GM23338 (cell line): ENCODE results near the gene B4GALNT4. TPM values are rescaled to one million over a fixed set of nuclear protein-coding genes. Genes with fewer than 3 reads are reported as not detected.

Source experiments
- ATAC-seq: fragments of 200-7000 bp; cut with Tn5 transposase; 3 replicates; pipeline ENCODE4 v1.9.1; 2020
- DNase-seq: peaks from one replicate; pipeline ENCODE4 v3.0.0-alpha.2; 2015; ENCODE audit warnings: low spot score
- H2AFZ ChIP-seq: fragments of 200-600 bp; sonication (generic); 2 replicates; pipeline ENCODE4 v1.8.0; 2016; ENCODE audit warnings: antibody characterized with exemption, mild to moderate bottlenecking, moderate library complexity
- H3F3A ChIP-seq: fragments of 200-600 bp; sonication (generic); replicated peaks from 2 replicates; pipeline ENCODE4 v1.8.0; 2017; ENCODE audit warnings: antibody characterized with exemption, mixed run types, low read depth
- H3K27ac ChIP-seq: fragments of 200-600 bp; sonication (generic); 2 replicates; pipeline ENCODE4 v1.6.1; 2016; ENCODE audit warnings: low read depth
- H3K27me3 ChIP-seq: fragments of 200-600 bp; sonication (generic); 2 replicates; pipeline ENCODE4 v1.8.0; 2016; ENCODE audit warnings: mild to moderate bottlenecking, mixed run types, moderate library complexity; ENCODE audit not compliant: insufficient read depth
- H3K36me3 ChIP-seq: fragments of 200-600 bp; sonication (generic); 2 replicates; pipeline ENCODE4 v1.8.0; 2016; ENCODE audit warnings: mild to moderate bottlenecking; ENCODE audit not compliant: insufficient read depth
- H3K4me1 ChIP-seq: fragments of 200-600 bp; sonication (generic); 2 replicates; pipeline ENCODE4 v1.8.0; 2016; ENCODE audit warnings: mild to moderate bottlenecking, moderate library complexity; ENCODE audit not compliant: insufficient read depth
- H3K4me2 ChIP-seq: fragments of 200-600 bp; sonication (generic); 2 replicates; pipeline ENCODE4 v1.7.1; 2017; ENCODE audit warnings: mixed run types
- H3K4me3 ChIP-seq: fragments of 200-600 bp; sonication (generic); 2 replicates; pipeline ENCODE4 v1.6.1; 2016; ENCODE audit warnings: mixed run types
- H3K79me2 ChIP-seq: fragments of 200-600 bp; sonication (generic); replicated peaks from 2 replicates; pipeline ENCODE4 v1.8.0; 2017; ENCODE audit warnings: mild to moderate bottlenecking; ENCODE audit not compliant: insufficient read depth
- H3K9me2 ChIP-seq: fragments of 200-600 bp; sonication (generic); 2 replicates; pipeline ENCODE4 v1.8.0; 2017; ENCODE audit not compliant: insufficient read depth
- H4K20me1 ChIP-seq: fragments of 200-600 bp; sonication (generic); replicated peaks from 2 replicates; pipeline ENCODE4 v1.8.0; 2017; ENCODE audit warnings: mild to moderate bottlenecking; ENCODE audit not compliant: insufficient read depth
- H3K27ac Mint-ChIP-seq: 2 replicates; pipeline ENCODE4 v1.8.0; 2020; ENCODE audit warnings: inconsistent platforms, mild to moderate bottlenecking, moderate library complexity, mixed read lengths
- H3K27me3 Mint-ChIP-seq: 3 replicates; pipeline ENCODE4 v1.8.0; 2022; ENCODE audit warnings: low read depth, mild to moderate bottlenecking, moderate library complexity, mixed read lengths, inconsistent platforms; ENCODE audit not compliant: insufficient read depth, poor library complexity
- H3K36me3 Mint-ChIP-seq: 3 replicates; pipeline ENCODE4 v1.8.0; 2021; ENCODE audit warnings: low read depth, mild to moderate bottlenecking, inconsistent platforms, moderate library complexity, mixed read lengths
- H3K4me1 Mint-ChIP-seq: 3 replicates; pipeline ENCODE4 v1.8.0; 2020; ENCODE audit warnings: mild to moderate bottlenecking, inconsistent platforms, mixed read lengths
- H3K4me3 Mint-ChIP-seq: 3 replicates; pipeline ENCODE4 v1.8.0; 2021; ENCODE audit warnings: moderate library complexity, mild to moderate bottlenecking, inconsistent platforms, mixed read lengths
- H3K9me3 Mint-ChIP-seq: 3 replicates; pipeline ENCODE4 v1.8.0; 2020; ENCODE audit warnings: moderate library complexity, mild to moderate bottlenecking, inconsistent platforms, mixed read lengths
- CREB1 ChIP-seq: fragments of 250-450 bp; sonication (Bioruptor Pico); IDR thresholded peaks from 2 replicates; pipeline ENCODE4 v1.5.0; 2020; ENCODE audit warnings: low read depth, mild to moderate bottlenecking, moderate library complexity
- NANOG ChIP-seq: IDR thresholded peaks from 2 replicates; pipeline ENCODE4 v1.6.1; 2016; ENCODE audit warnings: antibody characterized with exemption, borderline replicate concordance
- REST ChIP-seq: IDR thresholded peaks from one replicate; pipeline ENCODE4 v1.6.1; 2018; ENCODE audit warnings: antibody characterized with exemption; ENCODE audit not compliant: unreplicated experiment
- STAT1 ChIP-seq: IDR thresholded peaks from one replicate; pipeline ENCODE4 v1.6.1; 2016; ENCODE audit warnings: antibody characterized with exemption; ENCODE audit not compliant: unreplicated experiment
- polyA plus RNA-seq: library from polyadenylated mRNA; unstranded; fragments of >200 nt; fragmentation: Nextera tagmentation; extraction: Ambion mirVana; gene quantifications from 2 replicates; pipeline ENCODE4 v1.2.1, GENCODE V29; 2016
- total RNA-seq: library from RNA; depleted of rRNA; stranded (reverse); fragments of >200 nt; shearing (Covaris generic); gene quantifications from 2 replicates; pipeline ENCODE4 v1.2.3, GENCODE V29; 2014

B4GALNT4 gene
- total and polyA plus RNA-seq, 2 experiments from 2014 or later: 49.9 to 92.6 TPM

GRCh38 chr11:403021-403760 lies 33.9 kb downstream of the B4GALNT4 start (continued):
- no peak for TF ChIP-seq REST
- TF ChIP-seq CREB1: no peak

- peaks cover 21% of the 10 kb centered on the region for H3K9me3 Mint-ChIP-seq
Measured at GRCh38 chr11:403761-404431, 34.6 kb downstream of the B4GALNT4 start.

More at GRCh38 chr11:403761-404431, 34.6 kb downstream of the B4GALNT4 start:
- Histone ChIP-seq H3K9me2 (no peaks in the 10 kb centered on the region), H3K36me3 (no peaks in the 10 kb centered on the region), H3K79me2 (no peaks in the 10 kb centered on the region), H3F3A (no peaks in the 10 kb centered on the region), H2AFZ (no peak overlapping the region), H3K27me3 (no peaks in the 10 kb centered on the region), H3K27ac (no peak overlapping the region), H3K4me3 (no peak overlapping the region), H3K4me1 (no peaks in the 10 kb centered on the region), H3K4me2 (no peak overlapping the region), H4K20me1 (no peaks in the 10 kb centered on the region; the same call in 1 of the 2 replicates)
- H3K4me1 Mint-ChIP-seq: no peaks in the 10 kb centered on the region; the same call in 2 of the 3 replicates
- TF ChIP-seq STAT1 (no peak), REST (no peak), NANOG (no peak)
- H3K36me3 Mint-ChIP-seq: peaks cover 5% of the 10 kb centered on the region
- no peak for DNase-seq
- ATAC-seq: no peak
- no peak overlapping the region for H3K27ac Mint-ChIP-seq
- peaks cover 15% of the 10 kb centered on the region for H3K27me3 Mint-ChIP-seq
- no peak overlapping the region for H3K4me3 Mint-ChIP-seq
